Measurements from ENCODE around the gene SLBP.
"Not testable (repeated sequence)": the region's sequence is repeated elsewhere in the genome, so short reads cannot be mapped to it uniquely, and the experiment has no call there.

The SLBP gene

DNA sequence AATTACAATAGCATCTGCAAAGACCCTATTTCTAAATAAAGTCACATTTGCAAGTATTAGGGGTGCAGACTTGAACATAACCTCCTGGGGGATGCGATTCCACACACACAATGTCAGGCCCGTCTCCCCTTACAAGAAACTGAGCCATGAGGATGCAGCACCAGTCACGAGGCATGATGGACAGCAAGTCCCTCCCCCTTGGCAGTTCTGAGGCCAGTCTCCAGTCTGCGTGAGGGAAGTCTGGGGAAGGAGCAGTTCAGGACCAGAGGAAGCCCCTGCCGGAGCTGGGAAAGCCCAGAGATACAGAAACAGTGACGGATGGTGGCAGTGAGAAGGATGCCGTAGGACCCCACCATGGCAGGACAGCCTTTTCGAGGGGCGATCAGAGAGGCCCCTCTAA lies 37.4 kb downstream of the SLBP start:
- no peak for DNase-seq (ENCODE audit: low read depth)

DNA sequence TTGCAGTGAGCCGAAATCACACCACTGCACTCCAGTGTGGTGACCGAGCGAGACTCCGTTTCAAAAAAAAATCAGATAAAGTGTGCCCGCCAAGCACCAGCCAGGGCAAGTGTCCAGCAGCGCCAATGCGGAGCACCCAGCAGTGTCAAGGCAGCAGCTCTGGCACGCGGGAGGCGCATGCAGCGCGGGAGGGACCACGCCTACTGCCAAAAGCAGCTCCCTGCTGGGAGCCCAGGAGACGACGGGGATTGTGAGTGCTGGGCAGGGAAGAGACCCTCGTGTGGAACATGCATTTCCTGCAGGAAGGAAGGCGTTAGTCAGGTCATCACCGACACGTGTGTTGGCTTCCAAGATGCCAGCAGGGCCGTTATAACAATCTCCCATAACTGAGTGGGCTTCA lies 38.4 kb downstream of the SLBP start:
- no peak for DNase-seq (ENCODE audit: low read depth)

DNA sequence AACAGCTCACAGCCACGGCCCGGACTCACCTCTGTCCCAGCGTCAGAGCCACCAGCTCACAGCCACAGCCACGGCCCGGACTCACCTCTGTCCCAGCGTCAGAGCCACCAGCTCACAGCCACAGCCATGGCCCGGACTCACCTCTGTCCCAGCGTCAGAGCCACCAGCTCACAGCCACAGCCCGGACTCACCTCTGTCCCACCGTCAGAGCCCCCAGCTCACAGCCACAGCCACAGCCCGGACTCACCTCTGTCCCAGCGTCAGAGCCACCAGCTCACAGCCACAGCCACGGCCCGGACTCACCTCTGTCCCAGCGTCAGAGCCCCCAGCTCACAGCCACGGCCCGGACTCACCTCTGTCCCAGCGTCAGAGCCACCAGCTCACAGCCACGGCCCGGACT lies 41.1 kb downstream of the SLBP start:
- not testable (repeated sequence) for DNase-seq (ENCODE audit: low read depth)

DNA sequence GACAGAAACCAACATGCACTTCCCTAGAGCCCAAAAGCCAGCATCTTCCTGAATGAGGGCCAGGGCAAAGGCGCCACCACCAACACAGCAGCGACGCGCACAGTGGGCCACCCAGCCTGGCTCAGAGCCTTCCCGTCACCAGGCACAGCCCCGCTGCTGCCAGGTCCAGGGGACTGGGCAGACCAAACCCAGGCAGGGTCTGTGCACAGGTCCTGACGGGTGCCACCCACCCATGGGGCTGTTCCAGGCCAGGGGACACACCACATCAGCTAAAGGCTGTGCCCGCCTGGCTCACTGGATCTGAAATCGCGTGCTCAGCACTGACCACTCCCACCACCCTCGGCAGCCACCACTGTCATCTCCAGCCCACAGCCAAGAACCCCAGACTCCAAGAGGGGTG lies 41.8 kb downstream of the SLBP start:
- no peak for DNase-seq (ENCODE audit: low read depth)

DNA sequence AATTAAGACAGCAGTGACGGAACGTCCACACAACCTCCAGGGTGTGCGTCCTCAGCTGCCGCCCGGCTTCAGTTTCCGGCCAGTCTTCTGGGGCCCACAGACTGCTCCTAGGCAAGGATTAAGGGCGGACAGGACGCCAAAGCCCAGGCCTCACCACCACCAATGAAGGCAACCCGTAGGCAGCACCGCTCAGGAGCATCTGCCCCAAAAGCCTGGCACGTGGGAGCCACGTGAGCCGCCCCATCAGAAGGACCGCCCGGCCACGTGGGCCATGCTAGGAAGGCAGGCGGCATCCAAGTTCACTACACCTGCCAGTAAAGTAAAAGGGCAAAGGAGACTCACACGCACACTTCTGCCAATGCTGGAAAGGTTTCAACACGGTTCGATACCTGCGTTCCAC lies 42.3 kb downstream of the SLBP start:
- DNase-seq (ENCODE audit: low read depth), result no peak

DNA sequence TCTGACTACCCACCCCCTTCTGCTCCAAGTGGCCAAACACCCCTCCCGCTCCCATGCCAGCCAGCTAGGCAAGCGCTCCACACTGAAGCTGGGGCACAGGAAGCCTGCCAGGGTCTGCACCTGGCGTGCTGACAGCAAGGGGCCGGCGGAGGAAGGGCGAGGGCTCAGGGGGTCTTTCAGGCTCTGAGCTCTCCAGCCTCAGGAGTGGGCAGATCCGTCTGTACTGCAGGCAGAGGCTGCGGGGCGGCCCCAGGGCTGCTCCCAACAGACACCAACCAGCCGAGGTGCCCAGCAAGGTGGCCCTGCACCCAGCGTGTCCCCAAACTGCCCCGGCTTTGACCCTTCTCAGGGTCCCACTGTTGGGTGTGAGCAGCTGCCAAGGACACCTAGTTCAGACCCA lies 42.8 kb downstream of the SLBP start:
- no peak for DNase-seq (ENCODE audit: low read depth)

DNA sequence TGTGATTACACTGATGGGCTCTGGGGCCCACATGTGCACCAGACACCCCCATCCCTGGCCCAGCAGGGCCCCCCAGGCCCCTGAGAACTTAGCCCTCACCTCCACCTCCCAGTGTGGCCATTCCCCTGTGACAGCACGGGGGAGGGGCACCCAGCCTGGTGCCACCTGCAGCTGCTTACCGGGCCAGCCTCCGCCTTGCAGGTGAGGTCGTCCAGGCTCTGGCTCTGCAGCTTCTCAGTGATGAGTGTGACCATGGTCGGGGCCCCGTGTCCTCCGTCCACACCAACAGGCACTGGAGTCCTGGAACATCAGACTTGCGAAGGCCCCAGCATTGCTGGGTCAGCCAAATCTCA lies 43.7 kb downstream of the SLBP start:
- DNase-seq (ENCODE audit: low read depth), result no peak

DNA sequence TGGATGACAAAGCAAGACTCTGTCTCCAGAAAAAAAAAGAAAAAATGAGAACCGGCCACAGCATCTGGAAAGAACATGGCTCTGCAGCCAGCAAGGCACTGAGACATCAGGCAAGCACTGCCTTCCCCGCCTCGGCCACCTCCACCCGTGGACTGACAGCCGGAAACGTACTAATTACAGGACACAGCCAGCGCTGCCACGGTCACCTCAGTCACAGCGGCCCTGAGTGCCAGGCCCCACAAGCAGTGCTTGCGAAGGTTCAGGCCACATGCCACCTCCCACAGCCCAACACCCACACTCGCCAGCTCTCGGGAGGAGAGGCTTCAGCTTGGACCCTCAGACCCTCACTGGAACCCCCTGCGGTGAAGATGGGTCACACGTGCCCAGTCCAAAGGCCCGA lies 44.8 kb downstream of the SLBP start:
- no peak for DNase-seq (ENCODE audit: low read depth)

DNA sequence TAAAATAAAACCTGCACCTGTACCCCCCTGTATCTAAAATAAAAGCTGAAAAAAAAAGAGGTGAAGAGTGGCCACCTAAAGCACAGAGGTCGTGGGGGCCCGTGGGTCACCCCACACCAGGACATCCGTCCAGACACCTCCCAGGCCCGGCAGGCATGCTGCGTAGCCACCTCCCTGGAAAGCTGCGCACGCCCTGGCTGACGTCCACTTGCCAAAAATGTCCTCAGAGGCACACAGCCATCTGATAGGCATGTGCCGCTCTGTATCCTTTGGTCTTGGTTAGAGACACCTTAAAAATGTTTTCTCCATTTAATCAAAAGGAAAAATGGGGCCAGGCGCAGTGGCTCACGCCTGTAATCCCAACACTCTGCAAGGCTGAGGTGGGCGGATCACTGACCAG lies 45.7 kb downstream of the SLBP start:
- DNase-seq (ENCODE audit: low read depth), result no peak

DNA sequence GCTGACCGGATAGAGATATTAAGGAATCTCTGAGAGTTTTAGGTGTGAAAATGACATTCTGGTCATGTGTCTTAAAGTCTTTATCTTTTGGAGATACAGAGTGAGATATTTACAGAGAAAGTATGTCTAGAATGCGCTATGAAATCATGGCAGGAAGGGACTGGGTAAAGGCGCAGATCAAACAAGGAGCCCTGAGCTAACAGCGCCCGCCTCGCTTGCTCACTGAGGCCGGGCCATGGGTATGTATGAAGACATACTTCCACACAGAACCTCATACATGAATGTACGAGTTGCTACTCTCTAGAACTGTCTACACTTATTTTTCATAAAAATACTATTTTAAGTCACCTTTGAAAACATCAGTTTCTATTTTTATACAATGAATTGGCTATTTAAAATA lies 48.0 kb downstream of the SLBP start:
- no peak for DNase-seq (ENCODE audit: low read depth)

DNA sequence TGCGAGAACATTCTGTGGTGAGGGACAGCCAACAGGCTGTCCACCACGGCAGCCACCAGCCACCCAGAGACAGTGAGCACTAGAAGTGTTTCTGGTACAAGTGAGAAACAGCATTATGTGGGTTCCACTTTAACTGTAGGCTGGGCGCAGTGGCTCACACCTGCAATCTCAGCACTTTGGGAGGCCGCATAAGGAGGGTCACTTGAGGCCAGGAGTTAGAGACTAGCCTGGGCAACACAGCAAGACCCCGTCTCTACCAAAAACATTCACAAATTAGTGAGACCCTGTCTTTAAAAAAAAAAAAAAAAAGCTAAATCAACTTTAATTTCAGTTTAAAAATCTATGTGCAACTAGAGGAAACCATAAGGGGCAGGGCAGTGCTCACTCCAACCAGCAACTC lies 48.6 kb downstream of the SLBP start:
- DNase-seq (ENCODE audit: low read depth), result no peak

DNA sequence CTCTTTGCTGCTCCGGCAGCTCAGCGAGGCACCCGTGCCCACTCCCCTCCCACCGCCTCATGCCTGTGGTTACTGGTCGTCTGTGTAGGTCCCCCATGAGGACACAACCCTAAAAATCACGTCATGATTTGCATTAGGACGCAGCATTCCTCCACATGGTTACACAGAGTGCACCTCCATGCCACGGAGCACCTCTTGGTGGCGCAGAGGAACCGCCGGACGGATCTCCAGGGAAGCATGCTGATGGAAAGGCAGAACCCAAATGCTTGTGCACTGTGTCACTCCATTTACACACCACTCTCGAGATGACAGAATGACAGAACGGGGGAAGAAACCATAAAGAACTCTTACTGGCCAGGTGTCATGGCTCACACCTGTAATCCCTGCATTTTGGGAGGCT lies 50.4 kb downstream of the SLBP start:
- DNase-seq (ENCODE audit: low read depth), result no peak

DNA sequence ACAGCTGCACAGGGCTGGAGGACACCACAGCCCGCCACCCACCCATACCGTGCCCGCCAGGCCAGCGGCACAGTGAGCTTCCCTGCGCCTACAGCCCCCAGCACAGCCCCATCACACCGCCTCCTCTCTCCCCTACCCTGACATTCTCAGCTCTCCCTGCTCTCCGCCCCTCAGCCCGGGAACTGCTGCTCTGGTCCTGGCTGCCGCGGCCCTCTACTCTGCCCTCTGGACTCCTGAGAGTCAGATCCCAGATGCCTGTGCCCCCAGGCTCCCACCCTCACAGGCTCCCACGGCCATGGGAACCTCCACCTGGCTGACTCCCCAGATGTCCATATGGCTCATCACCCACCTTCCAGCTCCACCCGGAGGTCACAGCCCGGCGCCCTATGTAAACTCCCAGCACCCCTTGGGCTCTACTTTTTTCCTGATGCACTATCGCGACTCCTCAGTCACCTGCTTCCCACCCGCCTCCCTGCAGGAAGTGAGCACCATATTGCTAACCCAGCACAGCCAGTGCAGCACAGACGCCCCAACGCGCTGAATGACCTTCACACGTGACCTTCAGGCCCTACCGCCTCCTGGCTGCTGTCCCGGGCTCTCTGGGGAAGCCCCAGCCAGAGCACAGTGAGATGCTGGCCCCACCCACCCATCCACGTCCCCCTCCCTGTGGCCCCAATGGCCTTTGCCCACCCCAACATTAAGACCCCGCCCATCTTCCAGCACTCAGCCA lies 51.0 kb downstream of the SLBP start:
- DNase-seq (ENCODE audit: low read depth), result no peak

DNA sequence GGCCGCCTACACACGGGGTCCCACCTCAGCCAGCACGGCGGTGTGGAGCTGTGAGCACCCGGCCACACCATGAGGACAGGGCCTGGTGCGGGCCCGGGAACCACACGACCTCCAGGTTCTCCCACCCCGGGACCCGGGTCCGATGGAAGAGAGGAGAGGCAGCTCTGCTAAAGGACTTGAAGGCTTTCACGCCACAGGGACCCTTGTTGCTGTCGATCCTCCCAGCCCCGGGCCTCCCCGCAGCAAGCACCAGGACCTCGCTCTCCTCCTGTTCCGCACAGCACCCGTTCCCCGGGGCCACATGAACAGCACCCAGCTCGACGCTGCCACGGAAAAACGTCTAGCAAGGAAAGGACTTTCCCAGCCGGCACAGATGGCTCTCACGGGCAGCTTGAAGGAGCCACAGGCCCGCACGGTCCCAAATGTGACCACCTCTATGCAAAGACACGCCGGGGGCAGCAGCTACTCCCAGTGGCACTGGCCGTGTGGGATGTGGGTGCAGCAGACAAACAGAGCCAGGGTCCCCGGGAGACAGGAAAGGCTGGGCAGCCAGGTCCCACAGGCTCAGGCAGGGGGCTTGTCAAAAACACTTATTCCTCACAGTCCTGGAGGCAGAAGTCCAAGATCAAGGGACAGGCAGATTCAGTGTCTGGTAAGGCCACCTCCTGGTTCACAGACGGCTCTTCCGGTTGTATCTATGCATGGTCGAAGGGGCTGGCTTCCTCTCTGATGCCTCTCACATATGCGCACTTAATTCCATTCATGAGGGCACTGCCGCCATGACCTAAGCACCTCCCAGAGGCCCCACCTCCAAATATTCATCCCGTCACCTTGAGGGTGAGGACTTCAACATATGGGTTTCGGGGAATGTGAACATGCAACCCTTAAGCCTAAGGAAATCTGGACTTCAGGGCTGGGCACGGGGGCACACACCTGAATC lies 52.7 kb downstream of the SLBP start:
- DNase-seq (ENCODE audit: low read depth), result no peak

DNA sequence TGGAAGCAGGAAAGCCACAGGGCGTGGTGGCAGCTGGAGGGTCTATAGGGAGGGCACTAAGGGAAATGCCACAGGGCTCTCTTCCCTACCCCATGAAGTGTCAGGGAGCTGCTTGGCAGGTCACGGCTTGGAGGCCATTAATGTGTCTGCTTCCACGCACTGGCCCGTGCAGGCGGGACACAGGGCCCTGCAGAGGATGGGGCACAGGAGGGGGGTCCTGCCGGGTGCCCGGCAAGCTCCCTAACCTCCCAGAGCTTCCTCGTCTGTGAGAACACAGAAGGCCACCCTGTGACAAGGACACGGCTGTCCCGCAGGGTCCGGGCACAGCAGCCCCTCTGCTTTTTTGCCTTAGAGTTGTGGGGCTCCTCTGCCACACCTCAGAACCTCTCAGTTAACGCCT lies 53.5 kb downstream of the SLBP start:
- no peak for DNase-seq (ENCODE audit: low read depth)

DNA sequence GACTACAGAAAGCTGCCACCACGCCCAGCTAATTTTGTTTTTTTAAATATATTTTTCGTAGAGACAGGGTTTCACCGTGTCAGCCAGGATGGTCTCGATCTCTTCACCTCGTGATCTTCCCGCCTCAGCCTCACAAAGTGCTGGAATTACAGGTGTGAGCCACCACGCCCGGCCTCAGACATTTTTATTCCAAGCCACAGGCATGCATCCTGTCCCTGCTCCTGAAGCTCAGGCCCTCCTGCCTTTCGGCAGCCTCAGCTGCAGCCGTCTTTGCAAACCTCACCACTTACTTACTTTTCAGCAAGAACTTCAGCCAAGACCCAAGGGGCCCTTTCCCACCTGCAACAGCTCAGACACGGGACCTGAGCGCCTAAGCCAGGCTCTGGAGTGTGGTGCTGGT lies 54.0 kb downstream of the SLBP start:
- no peak for DNase-seq (ENCODE audit: low read depth)

DNA sequence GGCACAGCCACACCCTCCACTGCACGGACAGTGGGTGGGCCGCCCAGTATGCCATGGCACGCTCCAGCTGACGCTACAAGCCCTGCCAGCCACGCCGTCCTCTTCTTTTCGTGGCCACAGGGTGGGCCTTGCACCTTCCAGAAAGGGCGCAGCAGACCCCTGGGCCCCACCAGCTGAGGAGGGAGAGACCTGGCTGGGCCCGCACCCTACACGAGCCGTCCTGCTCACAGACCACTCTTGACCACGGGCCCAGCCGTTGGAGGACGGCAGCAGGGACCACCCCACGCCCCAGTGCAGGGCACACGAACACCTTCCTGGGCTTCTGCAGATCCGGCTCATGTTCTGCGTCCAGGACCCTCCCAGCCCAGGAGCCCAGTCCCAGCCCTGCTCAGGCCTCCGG lies 55.1 kb downstream of the SLBP start:
- DNase-seq (ENCODE audit: low read depth), result no peak

DNA sequence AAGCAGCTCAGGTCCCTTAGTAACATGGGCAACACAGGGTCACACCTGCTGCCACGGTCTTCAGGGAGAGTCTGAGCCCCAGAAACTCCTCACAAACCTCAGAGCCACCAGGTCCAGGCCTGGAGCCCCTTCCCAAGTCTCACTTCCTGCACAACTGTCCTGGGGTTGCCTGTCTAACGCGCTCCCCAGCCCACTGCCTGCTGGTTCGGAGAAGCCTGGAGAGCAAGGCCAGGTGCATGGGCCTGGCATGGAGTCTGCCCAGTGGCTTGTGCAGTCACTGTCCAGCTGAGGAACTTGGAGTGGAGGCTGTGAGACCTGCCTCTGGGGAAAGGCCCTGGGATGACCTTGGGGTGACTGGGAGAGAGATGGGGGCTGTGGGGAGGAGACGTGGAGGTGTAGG lies 56.0 kb downstream of the SLBP start:
- DNase-seq (ENCODE audit: low read depth), result no peak

DNA sequence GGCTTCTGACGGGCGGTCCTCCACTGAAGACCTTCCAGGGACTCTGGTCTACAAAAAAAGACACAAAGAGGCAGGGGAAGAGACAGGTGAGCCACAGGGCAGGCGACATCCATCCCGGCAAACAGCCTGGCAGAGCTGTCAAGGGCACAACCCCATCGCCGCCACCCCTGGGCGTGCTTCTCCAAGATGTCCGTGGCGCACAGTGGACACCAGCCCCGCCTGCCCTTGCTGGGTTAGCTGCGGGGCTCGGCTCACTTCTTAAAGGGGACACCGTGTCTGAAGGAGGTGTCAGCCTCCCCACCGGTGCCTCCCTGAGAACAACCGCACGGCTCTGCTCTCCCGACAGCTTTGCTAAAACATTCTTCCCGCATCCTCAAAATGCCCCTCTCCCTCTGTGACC lies 56.4 kb downstream of the SLBP start:
- no peak for DNase-seq (ENCODE audit: low read depth)

DNA sequence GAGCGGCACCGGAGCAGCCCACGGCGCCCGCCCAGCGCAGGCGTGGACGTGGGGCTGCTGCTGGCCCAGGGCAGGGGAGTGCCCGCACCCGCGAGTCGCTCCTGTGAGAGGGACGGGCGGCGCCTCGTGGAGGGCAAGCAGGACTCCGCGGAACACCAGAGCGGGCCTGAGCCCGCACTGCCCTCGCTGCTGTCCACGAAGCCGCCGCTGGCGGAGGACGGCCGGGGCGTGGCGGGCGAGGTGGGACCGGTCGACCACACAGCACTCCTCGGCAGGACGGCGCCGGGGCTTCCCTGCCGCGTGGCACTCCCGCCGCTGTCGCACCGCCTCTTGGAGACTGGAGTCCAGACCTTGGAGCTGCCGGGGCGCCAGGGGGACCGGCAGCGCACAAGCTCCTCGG lies 57.0 kb downstream of the SLBP start:
- no peak for DNase-seq (ENCODE audit: low read depth)

DNA sequence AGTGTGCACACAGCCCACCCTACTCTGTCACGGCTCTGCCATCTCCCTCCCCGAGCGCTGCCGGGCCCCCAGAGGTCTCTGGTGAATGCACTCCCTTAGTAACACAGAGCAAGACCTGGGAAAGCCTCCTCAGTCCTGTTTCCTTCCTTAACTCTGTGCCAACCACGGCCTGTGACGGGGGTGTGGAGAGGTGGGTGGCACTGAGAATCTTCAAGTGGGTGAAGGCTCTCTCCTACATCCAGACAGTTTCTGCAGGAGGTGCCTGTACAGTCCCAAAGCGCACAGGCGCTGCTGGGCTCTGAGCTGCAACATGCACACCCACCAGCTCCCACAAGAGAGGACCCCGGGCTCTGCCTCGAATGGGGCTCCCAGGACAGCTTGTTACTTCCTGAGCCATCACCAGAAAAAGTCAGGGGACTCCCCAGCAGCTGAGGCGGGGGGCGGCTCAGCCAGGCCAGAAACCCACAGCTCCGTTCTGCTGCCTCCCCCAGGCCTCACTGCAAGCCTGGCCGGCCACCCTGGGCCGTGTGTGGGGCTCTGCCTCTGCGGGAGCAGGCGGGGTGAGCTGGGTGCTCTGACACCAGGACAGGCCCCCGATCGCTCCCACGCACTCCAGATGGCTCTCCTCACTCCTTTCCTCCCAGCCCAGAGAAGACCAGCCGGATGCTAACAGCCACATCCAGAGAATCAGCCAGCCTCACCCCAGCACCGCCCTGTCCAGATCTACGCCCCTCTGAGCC lies 57.7 kb downstream of the SLBP start:
- DNase-seq (ENCODE audit: low read depth), result no peak

DNA sequence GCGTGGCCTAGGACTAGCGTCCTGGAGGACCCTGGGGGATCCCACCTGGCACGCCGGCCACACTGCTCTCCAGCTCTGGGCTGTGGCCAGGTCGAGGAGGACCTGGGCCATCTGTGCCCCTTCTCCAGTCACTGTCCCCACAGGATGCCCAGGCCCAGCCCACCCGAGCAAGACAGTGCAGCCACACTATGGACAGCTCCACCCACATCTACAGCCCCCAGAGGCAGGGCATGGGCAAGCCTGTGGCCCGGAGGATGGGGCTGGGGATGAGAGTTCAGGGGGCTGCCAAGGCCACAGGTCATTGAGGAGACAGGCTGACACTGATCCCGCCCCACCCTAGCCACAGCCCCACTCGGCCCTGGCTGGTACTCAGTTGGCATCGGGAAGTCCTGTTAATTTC lies 58.3 kb downstream of the SLBP start:
- DNase-seq (ENCODE audit: low read depth), result no peak

DNA sequence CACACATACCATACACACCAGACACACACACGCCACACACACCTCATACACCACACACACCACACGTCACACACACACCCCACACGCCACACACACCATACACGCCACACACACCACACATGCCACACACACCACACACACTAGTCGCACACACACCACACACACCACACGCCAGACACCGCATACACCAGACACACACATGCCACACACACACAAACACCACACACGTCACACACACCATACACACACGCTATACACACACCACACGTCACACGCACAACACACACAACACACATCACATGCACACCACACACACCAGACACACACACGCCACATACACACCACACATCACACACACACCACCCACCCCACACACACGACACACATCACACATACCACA lies 60.0 kb downstream of the SLBP start:
- no peak for DNase-seq (ENCODE audit: low read depth)

All from activated T-helper 9 cell treated with anti-CD3 and anti-CD28 coated beads, Interleukin-2, amount 50 U/mL, for 16 hours (primary cell).